Parathyroid adenoma (tissue), 2 donors: ENCODE data around the gene EMX2.
"Not testable (repeated sequence)": the region's sequence is repeated elsewhere in the genome, so short reads cannot be mapped to it uniquely, and the experiment has no call there.

Source experiments
- H2AFZ ChIP-seq: fragments of 300-600 bp; sonication (generic); one replicate; pipeline ENCODE4 v1.7.0; 2017; ENCODE audit warnings: antibody characterized with exemption, mild to moderate bottlenecking
- H3K27ac ChIP-seq: fragments of 300-600 bp; sonication (generic); one replicate; pipeline ENCODE4 v1.7.0; 2017
- H3K27me3 ChIP-seq: fragments of 300-600 bp; sonication (generic); one replicate; pipeline ENCODE4 v1.7.0; 2017; ENCODE audit warnings: low read length; ENCODE audit not compliant: control insufficient read depth, insufficient read depth
- H3K36me3 ChIP-seq: fragments of 300-600 bp; sonication (generic); one replicate; pipeline ENCODE4 v1.7.0; 2017; ENCODE audit warnings: low read length; ENCODE audit not compliant: control insufficient read depth, insufficient read depth
- H3K4me1 ChIP-seq: fragments of 300-600 bp; sonication (generic); one replicate; pipeline ENCODE4 v1.7.0; 2017; ENCODE audit warnings: control low read depth
- H3K4me2 ChIP-seq: fragments of 300-600 bp; sonication (generic); one replicate; pipeline ENCODE4 v1.7.0; 2017; ENCODE audit warnings: low read length
- H3K4me3 ChIP-seq: fragments of 300-600 bp; sonication (generic); one replicate; pipeline ENCODE4 v1.7.0; 2017; ENCODE audit warnings: low read depth, low read length
- H3K79me2 ChIP-seq: fragments of 300-600 bp; sonication (generic); one replicate; pipeline ENCODE4 v1.7.0; 2017; ENCODE audit warnings: control low read depth
- H3K9ac ChIP-seq: fragments of 300-600 bp; sonication (generic); one replicate; pipeline ENCODE4 v1.7.0; 2017; ENCODE audit warnings: mild to moderate bottlenecking
- H3K9me3 ChIP-seq: fragments of 300-600 bp; sonication (generic); one replicate; pipeline ENCODE4 v1.7.0; 2017; ENCODE audit warnings: low read length; ENCODE audit not compliant: control insufficient read depth
- TF ChIP-seq, protein P1 (sequence below): fragments of 300-600 bp; sonication (generic); IDR thresholded peaks from one replicate; pipeline ENCODE4 v1.7.0; 2017; ENCODE audit warnings: antibody characterized with exemption, mild to moderate bottlenecking
- donor health status: primary hyperparathyroidism.

The EMX2 gene

DNA sequence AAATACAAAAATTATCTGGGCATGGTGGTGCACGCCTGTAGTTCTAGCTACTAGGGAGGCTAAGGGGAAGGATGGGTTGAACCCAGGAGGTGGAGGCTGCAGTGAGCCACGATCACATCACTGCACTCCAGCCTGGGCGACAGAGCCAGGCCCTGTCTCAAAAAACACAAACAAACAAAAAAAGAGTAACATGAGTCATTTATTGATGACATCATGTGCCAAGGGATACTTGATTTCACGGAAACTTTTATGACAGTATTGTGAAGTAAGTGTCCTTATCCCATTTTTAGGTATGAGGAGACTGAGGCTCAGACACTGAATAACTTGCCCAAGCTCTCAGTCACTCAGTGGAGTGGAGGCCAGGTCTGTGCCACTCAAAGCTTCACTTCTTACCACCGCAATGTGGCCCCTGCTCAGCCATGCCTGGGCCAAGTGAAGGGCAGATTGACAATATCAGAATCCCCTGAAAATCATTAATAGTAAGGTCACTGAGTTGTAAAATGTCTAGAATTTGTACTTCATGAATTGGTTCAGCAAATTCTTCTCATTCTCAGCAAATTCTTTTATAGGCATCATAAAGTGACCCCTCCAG lies 36.5 kb downstream of the EMX2 start:
- Histone ChIP-seq H3K36me3 (no peaks in the 10 kb centered on the region), H3K27me3 (no peaks in the 10 kb centered on the region), H3K79me2 (no peaks in the 10 kb centered on the region), H3K4me1 (no peaks in the 10 kb centered on the region), H3K9me3 (no peaks in the 10 kb centered on the region), H3K4me2 (no peak overlapping the region), H3K9ac (no peak overlapping the region), H3K4me3 (no peak overlapping the region), H2AFZ (no peak overlapping the region), H3K27ac (no peak overlapping the region)
- TF ChIP-seq, protein P1, sequence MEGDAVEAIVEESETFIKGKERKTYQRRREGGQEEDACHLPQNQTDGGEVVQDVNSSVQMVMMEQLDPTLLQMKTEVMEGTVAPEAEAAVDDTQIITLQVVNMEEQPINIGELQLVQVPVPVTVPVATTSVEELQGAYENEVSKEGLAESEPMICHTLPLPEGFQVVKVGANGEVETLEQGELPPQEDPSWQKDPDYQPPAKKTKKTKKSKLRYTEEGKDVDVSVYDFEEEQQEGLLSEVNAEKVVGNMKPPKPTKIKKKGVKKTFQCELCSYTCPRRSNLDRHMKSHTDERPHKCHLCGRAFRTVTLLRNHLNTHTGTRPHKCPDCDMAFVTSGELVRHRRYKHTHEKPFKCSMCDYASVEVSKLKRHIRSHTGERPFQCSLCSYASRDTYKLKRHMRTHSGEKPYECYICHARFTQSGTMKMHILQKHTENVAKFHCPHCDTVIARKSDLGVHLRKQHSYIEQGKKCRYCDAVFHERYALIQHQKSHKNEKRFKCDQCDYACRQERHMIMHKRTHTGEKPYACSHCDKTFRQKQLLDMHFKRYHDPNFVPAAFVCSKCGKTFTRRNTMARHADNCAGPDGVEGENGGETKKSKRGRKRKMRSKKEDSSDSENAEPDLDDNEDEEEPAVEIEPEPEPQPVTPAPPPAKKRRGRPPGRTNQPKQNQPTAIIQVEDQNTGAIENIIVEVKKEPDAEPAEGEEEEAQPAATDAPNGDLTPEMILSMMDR: no peak

DNA sequence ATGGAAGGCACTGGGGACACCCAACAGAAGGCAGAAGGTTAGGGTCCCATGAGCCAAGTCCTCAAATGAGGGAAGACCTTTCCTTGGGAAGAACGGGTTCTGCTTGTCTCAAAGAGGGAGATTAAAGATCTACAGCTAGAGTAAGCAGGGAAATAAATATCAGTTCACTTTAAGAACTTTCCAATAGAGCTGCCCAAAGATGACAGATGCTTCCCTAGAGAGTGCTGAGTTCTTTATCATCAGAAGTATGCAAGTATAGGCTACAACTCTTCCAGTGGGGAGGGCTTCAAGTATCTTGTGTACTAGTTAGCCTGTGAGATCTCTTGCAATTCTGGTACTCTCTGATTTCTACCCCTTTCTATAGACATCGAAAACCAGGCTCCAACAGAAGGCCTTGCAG lies 39.4 kb downstream of the EMX2 start:
- TF ChIP-seq, protein P1: no peak
- Histone ChIP-seq H3K36me3 (no peaks in the 10 kb centered on the region), H3K9ac (no peak overlapping the region), H3K4me1 (no peaks in the 10 kb centered on the region), H3K4me3 (no peak overlapping the region), H3K9me3 (no peaks in the 10 kb centered on the region), H3K79me2 (no peaks in the 10 kb centered on the region), H3K27me3 (no peaks in the 10 kb centered on the region), H3K4me2 (no peak overlapping the region), H3K27ac (no peak overlapping the region), H2AFZ (no peak overlapping the region)

DNA sequence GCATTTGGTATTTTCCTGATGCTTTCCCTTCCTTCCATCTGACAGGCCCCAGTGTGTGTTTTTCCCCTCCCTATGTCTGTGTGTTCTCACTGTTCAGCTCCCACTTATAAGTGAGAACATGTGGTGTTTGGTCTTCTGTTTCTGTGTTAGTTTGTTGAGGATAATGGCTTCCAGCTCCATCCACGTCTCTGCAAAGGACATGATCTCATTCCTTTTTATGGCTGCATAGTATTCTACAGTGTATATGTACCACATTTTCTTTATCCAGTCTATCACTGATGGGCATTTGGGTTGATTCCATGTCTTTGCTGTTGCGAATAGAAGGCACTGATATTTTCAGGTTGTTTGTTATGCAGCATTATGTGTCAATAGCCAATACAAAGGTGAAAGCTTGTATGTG lies 42.3 kb downstream of the EMX2 start:
- H3K27ac ChIP-seq, H3K79me2 ChIP-seq, H3K4me1 ChIP-seq, H3K27me3 ChIP-seq, H2AFZ ChIP-seq, H3K4me3 ChIP-seq, H3K36me3 ChIP-seq, H3K4me2 ChIP-seq, H3K9ac ChIP-seq, H3K9me3 ChIP-seq: not testable (repeated sequence)

DNA sequence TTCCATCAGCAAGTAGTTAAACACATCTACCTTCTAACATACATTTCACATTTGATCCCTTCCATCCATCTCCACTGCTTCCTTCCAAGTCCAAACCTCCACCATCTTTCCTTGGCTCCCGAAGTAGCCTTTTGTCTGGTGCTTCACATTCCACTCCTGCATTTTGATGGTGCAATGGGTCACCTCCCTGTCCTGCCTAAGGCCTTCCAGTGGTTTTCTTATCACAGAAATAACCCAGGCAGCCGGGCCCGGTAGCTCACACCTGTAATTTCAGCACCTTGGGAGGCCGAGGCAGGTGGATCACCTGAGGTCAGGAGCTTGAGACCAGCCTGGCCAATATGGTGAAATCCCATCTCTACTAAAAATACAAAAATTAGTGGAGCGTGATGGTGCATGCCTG lies 44.5 kb downstream of the EMX2 start:
- no peaks in the 10 kb centered on the region for H3K9me3 ChIP-seq
- H3K27me3 ChIP-seq: no peaks in the 10 kb centered on the region
- TF ChIP-seq, protein P1: no peak
- H3K4me1 ChIP-seq: no peaks in the 10 kb centered on the region
- H3K36me3 ChIP-seq: no peaks in the 10 kb centered on the region
- H3K4me3 ChIP-seq: no peak overlapping the region
- no peak overlapping the region for H3K27ac ChIP-seq
- H3K9ac ChIP-seq: no peak overlapping the region
- no peak overlapping the region for H3K4me2 ChIP-seq
- no peak overlapping the region for H2AFZ ChIP-seq
- H3K79me2 ChIP-seq: no peaks in the 10 kb centered on the region

DNA sequence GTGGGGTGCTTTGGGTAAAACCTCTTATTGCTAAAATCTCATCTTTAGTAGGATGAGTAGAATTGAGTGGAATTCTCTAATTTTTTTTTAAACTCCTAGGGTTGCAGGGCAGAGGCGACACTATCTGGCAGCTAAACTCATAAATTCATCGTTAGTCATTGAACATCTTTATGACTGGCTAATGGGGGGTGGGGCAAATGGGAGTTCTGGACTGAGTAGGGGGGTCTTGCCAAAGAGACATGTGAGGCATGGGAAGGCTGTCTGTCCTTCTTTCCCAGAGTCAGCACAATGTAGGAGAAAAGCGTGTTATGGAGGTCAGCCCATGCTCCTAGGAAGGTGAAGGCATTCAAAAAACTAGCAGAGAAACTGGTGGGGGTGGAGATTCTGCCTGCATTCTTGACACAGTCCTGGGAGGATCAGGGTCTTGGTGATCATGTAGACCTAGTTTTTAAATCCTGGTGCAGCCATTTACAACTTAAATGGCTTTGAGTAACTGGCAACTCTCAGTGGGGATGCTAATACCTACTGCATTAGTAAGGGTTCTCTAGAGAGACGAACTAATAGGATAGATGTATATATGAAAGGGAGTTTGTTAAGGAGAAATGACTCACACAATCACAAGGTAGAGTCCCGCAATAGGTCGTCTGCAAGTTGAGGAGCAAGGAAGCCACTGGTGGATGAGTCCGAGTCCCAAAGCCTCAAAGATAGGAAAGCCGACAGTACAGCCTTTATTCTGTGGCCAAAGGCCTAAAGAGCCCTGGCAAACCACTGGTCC lies 47.7 kb downstream of the EMX2 start:
- H3K9ac ChIP-seq: no peak overlapping the region
- no peaks in the 10 kb centered on the region for H3K79me2 ChIP-seq
- no peak overlapping the region for H3K4me2 ChIP-seq
- no peaks in the 10 kb centered on the region for H3K36me3 ChIP-seq
- TF ChIP-seq, protein P1: no peak
- H3K27me3 ChIP-seq: no peaks in the 10 kb centered on the region
- no peak overlapping the region for H3K4me3 ChIP-seq
- H3K27ac ChIP-seq: no peak overlapping the region
- H3K4me1 ChIP-seq: no peaks in the 10 kb centered on the region
- no peak overlapping the region for H2AFZ ChIP-seq
- no peaks in the 10 kb centered on the region for H3K9me3 ChIP-seq
